Measurements from ENCODE around the gene RNF138. TPM values are rescaled to one million over a fixed set of nuclear protein-coding genes. Genes with fewer than 3 reads are reported as not detected.

Gene RNF138
- total RNA-seq, 4 donors from 2014 or later, result 18.3 to 32.2 (median 28.5) TPM

DNA sequence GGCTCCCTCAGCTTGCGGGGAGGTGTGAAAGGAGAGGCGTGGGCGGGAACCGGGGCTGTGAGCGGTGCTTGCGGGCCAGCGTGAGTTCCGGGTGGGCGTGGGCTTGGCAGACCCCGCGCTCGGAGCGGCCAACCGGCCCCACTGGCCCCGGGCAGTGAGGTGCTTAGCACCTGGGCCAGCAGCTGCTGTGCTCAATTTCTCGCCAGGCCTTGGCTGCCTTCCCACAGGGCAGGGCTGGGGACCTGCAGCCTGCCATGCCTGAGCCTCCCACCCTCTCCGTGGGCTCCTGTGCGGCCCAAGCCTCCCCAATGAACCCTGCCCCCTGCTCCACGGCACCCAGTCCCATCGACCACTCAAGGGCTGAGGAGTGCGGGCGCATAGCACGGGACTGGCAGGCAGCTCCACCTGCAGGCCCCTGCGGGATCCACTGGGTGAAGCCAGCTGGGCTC, 48.2 kb downstream of the RNF138 start:
- in situ Hi-C loops (cut with MboI; ENCODE audit: low pct_ligation_motif_present in 1 of 4, low pct_unique_long_range_greater_than_20kb in 1 of 4, low sequenced_read_pairs in 3 of 4), result loop anchor here in 1 of 4 donors (25.0 kb wide), 1 partner anchor 428 kb away; no protein-coding TSS in a partner anchor

DNA sequence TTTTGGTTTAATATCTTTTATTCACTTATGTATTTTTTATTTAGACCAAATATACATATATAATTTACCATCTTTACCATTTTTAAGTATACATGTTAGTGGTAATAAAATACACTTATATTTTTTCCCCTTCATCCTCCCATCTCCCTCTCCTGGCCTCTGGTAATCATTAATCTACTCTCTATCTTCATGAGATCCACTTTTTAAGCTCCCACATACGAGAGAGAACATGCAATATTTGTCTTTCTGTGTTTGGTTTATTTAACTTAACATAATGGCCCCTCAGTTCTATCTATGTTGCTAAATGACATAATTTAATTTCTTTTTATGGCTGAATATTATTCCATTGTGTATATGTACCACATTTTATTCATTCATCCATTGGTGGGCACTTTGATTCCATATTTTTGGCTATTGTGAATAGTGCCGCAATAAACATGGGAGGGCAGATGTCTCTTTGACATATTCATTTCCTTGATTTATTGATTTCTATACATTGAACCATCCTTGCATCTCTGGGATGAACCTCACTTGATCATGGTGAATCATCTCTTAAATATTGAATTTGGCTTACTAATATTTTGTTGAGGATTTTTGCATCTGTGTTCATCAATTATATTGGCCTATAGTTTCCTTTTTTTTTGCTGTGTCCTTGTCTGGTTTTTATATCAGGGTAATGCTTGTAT, 56.7 kb downstream of the RNF138 start:
- Histone ChIP-seq H3K27ac (no peak overlapping the region), H3K4me1 (no peaks in the 10 kb centered on the region), H3K36me3 (no peaks in the 10 kb centered on the region), H3K4me3 (no peak overlapping the region), H3K27me3 (no peaks in the 10 kb centered on the region), H3K9me3 (no peaks in the 10 kb centered on the region)
- intact Hi-C loops (cut with DNase I; ENCODE audit: low total_unique reads) (no loop called here), in situ Hi-C loops (cut with MboI; ENCODE audit: low pct_ligation_motif_present in 1 of 4, low pct_unique_long_range_greater_than_20kb in 1 of 4, low sequenced_read_pairs in 3 of 4) (loop anchor here in 1 of 4 donors (25.0 kb wide), 1 partner anchor 436 kb away; no protein-coding TSS in a partner anchor)
- TF ChIP-seq POLR2A (IDR thresholded peaks at IDR 0.05), result no peak
- no peak for TF ChIP-seq EP300 (IDR thresholded peaks at IDR 0.05; ENCODE audit: low read depth)
- TF ChIP-seq POLR2AphosphoS5 (IDR thresholded peaks at IDR 0.05), result no peak
- TF ChIP-seq CTCF (IDR thresholded peaks at IDR 0.05), result no peak
- DNase-seq, result no peak
- 47 to 51% methylated on average over 2 of the region's 2 CpGs for WGBS, 2 donors (ENCODE audit: low coverage in 1 of 2)

More for the DNA sequence above, 48.2 kb downstream of the RNF138 start:
- intact Hi-C loops (cut with DNase I; ENCODE audit: low total_unique reads), result no loop called here
- TF ChIP-seq POLR2AphosphoS5 (IDR thresholded peaks at IDR 0.05), result no peak
- TF ChIP-seq CTCF (IDR thresholded peaks at IDR 0.05), result no peak
- TF ChIP-seq EP300 (IDR thresholded peaks at IDR 0.05; ENCODE audit: low read depth), result no peak
- no peak for TF ChIP-seq POLR2A (IDR thresholded peaks at IDR 0.05)
- Histone ChIP-seq H3K9me3 (no peaks in the 10 kb centered on the region), H3K4me1 (no peaks in the 10 kb centered on the region), H3K27ac (no peak overlapping the region), H3K4me3 (no peak overlapping the region), H3K36me3 (no peaks in the 10 kb centered on the region), H3K27me3 (no peaks in the 10 kb centered on the region)
- WGBS, 2 donors (ENCODE audit: low coverage in 1 of 2), result 89% methylated on average over 14 of the region's 24 CpGs; no CpG with 5 or more reads in 1 of the 2 donors
- no peak for DNase-seq

DNA sequence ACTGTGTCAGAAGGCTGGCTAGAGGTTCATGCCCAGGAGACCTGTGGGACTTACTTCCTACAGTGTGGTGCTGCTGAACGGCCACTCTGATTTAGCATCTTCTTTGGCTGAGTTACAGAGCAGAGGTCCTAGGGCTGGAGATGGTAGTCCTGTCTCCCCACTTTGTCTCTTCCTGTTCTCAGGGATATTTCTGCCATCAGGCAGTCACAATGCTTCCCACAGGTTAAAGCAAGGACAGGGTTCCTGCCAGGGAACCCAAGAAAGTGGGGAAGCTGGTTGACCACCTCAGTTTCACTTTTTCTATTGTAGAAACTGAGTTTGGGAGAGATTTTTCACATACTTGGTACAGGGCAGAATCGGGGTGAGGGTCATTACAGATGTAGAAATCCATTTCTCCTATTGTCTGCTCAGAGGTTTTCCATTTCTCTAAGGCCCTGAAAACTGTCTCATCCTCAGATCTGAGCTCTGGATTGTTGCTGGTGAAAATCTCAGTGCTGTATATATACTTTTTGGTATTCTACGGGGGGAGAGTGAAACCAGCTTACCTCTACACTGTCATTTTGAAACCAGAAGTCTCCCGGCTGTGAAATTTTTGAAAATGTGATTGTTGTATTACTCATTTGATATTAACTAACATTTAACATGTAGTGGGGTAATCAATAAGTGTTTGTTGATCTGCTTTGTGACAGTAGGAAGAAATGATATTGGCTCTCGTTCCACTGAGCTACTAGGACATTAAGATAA, 61.2 kb downstream of the RNF138 start:
- TF ChIP-seq POLR2A (IDR thresholded peaks at IDR 0.05) (no peak), EP300 (IDR thresholded peaks at IDR 0.05; ENCODE audit: low read depth) (no peak), POLR2AphosphoS5 (IDR thresholded peaks at IDR 0.05) (no peak), CTCF (IDR thresholded peaks at IDR 0.05) (no peak)
- no peak overlapping the region for H3K27ac ChIP-seq
- in situ Hi-C loops (cut with MboI; ENCODE audit: low pct_ligation_motif_present in 1 of 4, low pct_unique_long_range_greater_than_20kb in 1 of 4, low sequenced_read_pairs in 3 of 4), result loop anchor here in 3 of 4 donors (10.0 to 25.0 kb wide), 3 partner anchors 309 to 402 kb away; partner anchors contain the start of gene GAREM1 (in 2 of the 3)
- DNase-seq, result no peak
- H3K36me3 ChIP-seq, result no peaks in the 10 kb centered on the region
- H3K9me3 ChIP-seq, result no peaks in the 10 kb centered on the region
- H3K4me3 ChIP-seq, result no peak overlapping the region
- no peaks in the 10 kb centered on the region for H3K27me3 ChIP-seq
- intact Hi-C loops (cut with DNase I; ENCODE audit: low total_unique reads), result no loop called here
- 70 to 79% methylated on average over 2 to 5 of the region's 5 CpGs for WGBS, 2 donors (ENCODE audit: low coverage in 1 of 2)
- H3K4me1 ChIP-seq, result peaks cover 0 to 3% (median under 1%) of the 10 kb centered on the region in 4 donors

DNA sequence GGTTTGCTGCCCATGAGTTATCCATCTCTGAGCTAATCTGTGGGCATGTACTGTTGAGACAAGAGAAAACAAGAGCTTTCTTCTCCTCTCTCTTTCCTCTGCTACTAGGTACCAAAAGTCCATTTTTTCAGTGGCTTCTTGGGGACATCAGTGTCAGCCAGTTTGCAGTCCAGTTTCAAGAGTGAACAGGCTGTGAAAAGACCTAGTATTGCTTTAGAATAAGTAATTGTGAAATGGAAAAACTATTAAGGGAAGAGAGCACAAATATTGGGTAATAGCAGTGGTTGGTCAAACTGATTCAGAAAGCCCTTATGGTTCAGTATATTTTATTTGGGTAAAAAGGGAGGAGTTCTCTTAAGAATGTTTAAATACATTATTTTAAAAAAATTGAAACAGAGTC, 65.2 kb downstream of the RNF138 start:
- DNase-seq, result no peak
- H3K4me3 ChIP-seq, result no peak overlapping the region
- TF ChIP-seq EP300 (IDR thresholded peaks at IDR 0.05; ENCODE audit: low read depth) (no peak), POLR2AphosphoS5 (IDR thresholded peaks at IDR 0.05) (no peak), CTCF (IDR thresholded peaks at IDR 0.05) (no peak), POLR2A (IDR thresholded peaks at IDR 0.05) (no peak)
- in situ Hi-C loops (cut with MboI; ENCODE audit: low pct_ligation_motif_present in 1 of 4, low pct_unique_long_range_greater_than_20kb in 1 of 4, low sequenced_read_pairs in 3 of 4), result loop anchor here in 3 of 4 donors (5.0 to 25.0 kb wide), 4 partner anchors 305 to 398 kb away; partner anchors contain the start of gene GAREM1 (in 2 of the 3)
- H3K27ac ChIP-seq, result no peak overlapping the region
- H3K27me3 ChIP-seq, result no peaks in the 10 kb centered on the region
- intact Hi-C loops (cut with DNase I; ENCODE audit: low total_unique reads), result loop anchor here (5.0 kb wide), 1 partner anchor 395 kb away; no protein-coding TSS in a partner anchor
- H3K4me1 ChIP-seq, result peaks cover 0 to 29% (median 14%) of the 10 kb centered on the region in 4 donors
- H3K36me3 ChIP-seq, result no peaks in the 10 kb centered on the region
- no peaks in the 10 kb centered on the region for H3K9me3 ChIP-seq

Data from transverse colon (tissue), 4 donors.